ENCODE data around the gene PDPN.
A peak's percentile ranks its signal among the peaks of the same experiment; 100 is the strongest.

PDPN gene, protein sequence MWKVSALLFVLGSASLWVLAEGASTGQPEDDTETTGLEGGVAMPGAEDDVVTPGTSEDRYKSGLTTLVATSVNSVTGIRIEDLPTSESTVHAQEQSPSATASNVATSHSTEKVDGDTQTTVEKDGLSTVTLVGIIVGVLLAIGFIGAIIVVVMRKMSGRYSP

GRCh38 chr1:13583595-13583965, at the start of gene PDPN:
TSS of gene PDPN (plus strand) at chr1:13583832. CDS start at chr1:13584034, 202 bp downstream.
- no peak for DNase-seq (ENCODE audit: low spot score)
- TF ChIP-seq, protein P1, sequence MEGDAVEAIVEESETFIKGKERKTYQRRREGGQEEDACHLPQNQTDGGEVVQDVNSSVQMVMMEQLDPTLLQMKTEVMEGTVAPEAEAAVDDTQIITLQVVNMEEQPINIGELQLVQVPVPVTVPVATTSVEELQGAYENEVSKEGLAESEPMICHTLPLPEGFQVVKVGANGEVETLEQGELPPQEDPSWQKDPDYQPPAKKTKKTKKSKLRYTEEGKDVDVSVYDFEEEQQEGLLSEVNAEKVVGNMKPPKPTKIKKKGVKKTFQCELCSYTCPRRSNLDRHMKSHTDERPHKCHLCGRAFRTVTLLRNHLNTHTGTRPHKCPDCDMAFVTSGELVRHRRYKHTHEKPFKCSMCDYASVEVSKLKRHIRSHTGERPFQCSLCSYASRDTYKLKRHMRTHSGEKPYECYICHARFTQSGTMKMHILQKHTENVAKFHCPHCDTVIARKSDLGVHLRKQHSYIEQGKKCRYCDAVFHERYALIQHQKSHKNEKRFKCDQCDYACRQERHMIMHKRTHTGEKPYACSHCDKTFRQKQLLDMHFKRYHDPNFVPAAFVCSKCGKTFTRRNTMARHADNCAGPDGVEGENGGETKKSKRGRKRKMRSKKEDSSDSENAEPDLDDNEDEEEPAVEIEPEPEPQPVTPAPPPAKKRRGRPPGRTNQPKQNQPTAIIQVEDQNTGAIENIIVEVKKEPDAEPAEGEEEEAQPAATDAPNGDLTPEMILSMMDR (IDR thresholded peaks at IDR 0.05; ENCODE audit: extremely low read depth, missing control alignments) = no peak

DNA sequence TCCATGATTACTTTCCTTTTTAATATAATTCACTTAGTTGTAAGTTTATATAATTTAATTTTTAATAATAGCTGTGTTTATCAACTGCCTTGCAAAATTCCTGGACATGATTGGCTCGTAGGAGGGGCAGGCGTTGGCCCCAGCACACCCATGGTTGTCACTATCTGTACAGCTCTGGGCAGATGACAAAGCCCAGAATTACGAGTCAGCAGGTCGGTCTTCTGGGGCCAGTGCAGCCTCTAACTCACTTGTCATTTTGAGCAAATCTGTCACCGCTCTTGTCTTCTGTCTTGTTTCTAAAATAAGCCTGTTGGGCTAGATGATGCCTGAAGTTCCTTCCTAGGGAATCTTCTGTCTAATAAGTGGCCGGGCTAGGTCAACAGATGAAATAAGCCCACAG, 48.4 kb upstream of the PDPN start:
- TF ChIP-seq, protein P1 (IDR thresholded peaks at IDR 0.05; ENCODE audit: extremely low read depth, missing control alignments) = no peak
- no peak for DNase-seq (ENCODE audit: low spot score)

DNA sequence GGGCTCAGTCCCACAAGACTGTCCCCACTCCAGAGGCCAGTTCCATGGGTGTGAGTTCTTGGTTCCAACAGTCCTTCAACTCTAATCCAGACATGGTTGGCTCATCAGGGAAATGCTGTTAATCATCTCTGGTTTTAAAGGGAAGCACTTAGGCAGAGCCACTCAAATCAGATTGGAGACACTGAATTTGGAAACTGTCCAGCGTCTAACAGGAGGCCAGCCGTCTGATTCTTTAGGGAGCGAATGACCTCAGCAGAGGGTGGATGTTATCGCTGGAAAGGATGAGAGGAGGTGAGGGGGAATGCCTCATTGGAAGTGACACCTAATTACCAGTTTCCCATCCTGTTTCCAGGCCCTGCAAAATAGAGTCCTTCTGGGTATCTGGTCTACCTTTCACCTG, 47.1 kb upstream of the PDPN start:
- TF ChIP-seq, protein P1 (IDR thresholded peaks at IDR 0.05; ENCODE audit: extremely low read depth, missing control alignments) = no peak
- DNase-seq (ENCODE audit: low spot score) = no peak

DNA sequence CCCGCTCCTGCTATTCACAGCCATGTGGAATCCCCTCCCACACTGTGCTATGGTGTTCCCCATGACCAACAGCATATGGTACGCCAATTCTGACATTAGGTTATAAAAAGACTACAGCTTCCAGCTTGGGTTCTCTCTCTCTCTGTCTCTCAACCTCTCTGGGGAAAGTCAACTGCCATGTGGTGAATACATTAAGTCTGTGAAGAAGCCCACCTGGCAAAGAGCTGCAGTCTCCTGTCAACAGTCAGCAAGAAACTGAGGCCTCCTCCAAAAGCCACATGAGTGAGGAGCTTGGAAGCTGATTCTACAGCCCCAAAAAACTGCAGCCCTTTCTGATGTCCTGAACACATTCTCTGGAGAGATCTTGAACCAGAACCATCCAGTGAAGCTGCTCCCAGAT, 44.8 kb upstream of the PDPN start:
- TF ChIP-seq, protein P1 (IDR thresholded peaks at IDR 0.05; ENCODE audit: extremely low read depth, missing control alignments) = no peak
- DNase-seq (ENCODE audit: low spot score) = no peak

GRCh38 chr1:13539683-13540082, 43.9 kb upstream of the PDPN start:
- TF ChIP-seq, protein P1 (IDR thresholded peaks at IDR 0.05; ENCODE audit: extremely low read depth, missing control alignments) = no peak
- no peak for DNase-seq (ENCODE audit: low spot score)

DNA sequence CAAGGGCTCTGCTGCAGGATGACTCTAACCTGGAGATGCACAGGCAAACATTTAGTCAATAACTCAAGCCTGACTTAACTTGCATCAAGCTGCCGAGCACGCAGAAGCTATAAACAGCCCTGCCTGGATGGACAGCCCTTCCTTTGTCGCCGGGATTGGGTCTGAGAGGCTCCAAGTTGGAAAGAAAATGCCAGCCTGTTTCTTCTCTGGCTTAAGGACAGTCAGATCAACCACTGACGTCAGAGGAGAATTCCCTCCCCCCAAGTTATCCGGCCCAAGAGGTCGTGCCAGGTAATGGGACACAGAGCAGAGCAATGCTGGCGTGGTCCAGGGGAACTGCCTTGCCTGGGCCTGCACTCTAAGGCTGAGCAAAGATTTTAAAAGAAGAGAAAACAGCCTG, 42.8 kb upstream of the PDPN start:
- no peak for DNase-seq (ENCODE audit: low spot score)

DNA sequence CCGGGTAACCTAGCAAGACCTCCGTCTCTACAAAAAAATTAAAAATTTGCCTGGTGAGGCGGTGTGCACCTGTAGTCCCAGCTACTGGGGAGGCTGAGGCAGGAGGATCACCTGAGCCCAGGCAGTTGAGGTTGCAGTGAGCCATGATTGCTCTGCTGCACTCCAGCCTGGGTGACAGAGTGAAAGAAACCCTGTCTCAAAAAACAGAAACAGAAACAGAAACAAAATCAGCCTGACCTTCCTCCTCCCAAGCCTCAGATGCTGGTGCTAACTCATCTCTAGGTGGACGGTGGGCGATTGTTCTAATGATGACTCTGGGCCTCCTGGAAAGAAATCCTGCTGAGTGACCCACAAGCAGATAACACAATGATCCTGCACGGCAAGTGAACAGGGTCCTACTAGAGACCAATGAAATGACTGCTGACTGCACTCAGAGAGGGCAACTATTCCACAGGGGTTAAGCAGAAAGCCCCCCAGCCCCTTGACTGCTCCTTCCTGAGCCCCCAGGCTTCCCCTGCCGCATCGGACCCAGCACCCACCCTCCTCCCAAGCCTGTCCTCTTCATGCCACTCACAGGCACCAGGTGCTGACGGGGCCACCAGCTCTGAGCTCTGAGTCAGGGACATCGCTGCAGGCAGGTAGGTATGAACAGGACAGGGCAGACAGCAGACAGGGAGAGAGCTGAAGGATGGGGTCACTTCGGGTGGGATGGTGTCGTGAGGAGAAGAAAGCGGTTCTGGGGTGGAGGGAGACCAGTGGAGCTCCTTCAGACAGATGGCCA, 42.0 kb upstream of the PDPN start:
- DNase-seq (ENCODE audit: low spot score) = peak; percentile 39
- TF ChIP-seq, protein P1 (IDR thresholded peaks at IDR 0.05; ENCODE audit: extremely low read depth, missing control alignments) = no peak

More for the DNA sequence above, 42.8 kb upstream of the PDPN start:
- TF ChIP-seq, protein P1 (IDR thresholded peaks at IDR 0.05; ENCODE audit: extremely low read depth, missing control alignments) = no peak
